ENCODE measurements around the gene GPR87.

Gene GPR87

GRCh38 chr3:151303751-151304150 lies 12.9 kb downstream of the GPR87 start:
- no peak for TF ChIP-seq CTCF (IDR thresholded peaks at IDR 0.05; ENCODE audit: low read length)
- TF ChIP-seq EZH2 (IDR thresholded peaks at IDR 0.05; ENCODE audit: borderline replicate concordance, low read length) = no peak
- Histone ChIP-seq H2AFZ (ENCODE audit: low read length) (no peak overlapping the region), H3F3A (ENCODE audit: insufficient read depth, low read length) (no peaks in the 10 kb centered on the region), H3K9me2 (ENCODE audit: low read depth, low read length) (no peaks in the 10 kb centered on the region), H3K9me3 (ENCODE audit: low read length) (no peaks in the 10 kb centered on the region), H3K79me2 (ENCODE audit: insufficient read depth, low read length) (no peaks in the 10 kb centered on the region), H3K4me1 (ENCODE audit: insufficient read depth, low read length, severe bottlenecking) (no peaks in the 10 kb centered on the region), H3K4me3 (ENCODE audit: low read depth, low read length, poor library complexity, severe bottlenecking) (no peak overlapping the region), H4K20me1 (ENCODE audit: insufficient read depth, low read length) (no peaks in the 10 kb centered on the region), H3K9ac (ENCODE audit: low read length) (no peak overlapping the region), H3K27me3 (ENCODE audit: insufficient read depth, low read length) (no peaks in the 10 kb centered on the region), H3K27ac (ENCODE audit: low read depth, low read length, poor library complexity, severe bottlenecking) (no peak overlapping the region), H3K36me3 (ENCODE audit: insufficient read depth, low read length) (no peaks in the 10 kb centered on the region), H3K4me2 (ENCODE audit: low read length) (no peak overlapping the region)

- Histone ChIP-seq H2AFZ (ENCODE audit: low read length) (no peak overlapping the region), H3K9me2 (ENCODE audit: low read depth, low read length) (no peaks in the 10 kb centered on the region), H3K4me3 (ENCODE audit: low read depth, low read length, poor library complexity, severe bottlenecking) (no peak overlapping the region), H3K4me2 (ENCODE audit: low read length) (no peak overlapping the region), H3K79me2 (ENCODE audit: insufficient read depth, low read length) (no peaks in the 10 kb centered on the region), H3K27ac (ENCODE audit: low read depth, low read length, poor library complexity, severe bottlenecking) (no peak overlapping the region), H4K20me1 (ENCODE audit: insufficient read depth, low read length) (no peaks in the 10 kb centered on the region), H3K36me3 (ENCODE audit: insufficient read depth, low read length) (no peaks in the 10 kb centered on the region), H3K9ac (ENCODE audit: low read length) (no peak overlapping the region), H3K27me3 (ENCODE audit: insufficient read depth, low read length) (no peaks in the 10 kb centered on the region), H3K9me3 (ENCODE audit: low read length) (no peaks in the 10 kb centered on the region), H3K4me1 (ENCODE audit: insufficient read depth, low read length, severe bottlenecking) (no peaks in the 10 kb centered on the region), H3F3A (ENCODE audit: insufficient read depth, low read length) (no peaks in the 10 kb centered on the region)
- TF ChIP-seq EZH2 (IDR thresholded peaks at IDR 0.05; ENCODE audit: borderline replicate concordance, low read length) (no peak), CTCF (IDR thresholded peaks at IDR 0.05; ENCODE audit: low read length) (no peak)
These were observed 14.8 kb downstream of the GPR87 start for GRCh38 chr3:151301787-151302186.

GRCh38 chr3:151300539-151300938 lies 16.1 kb downstream of the GPR87 start:
- no peak for TF ChIP-seq CTCF (IDR thresholded peaks at IDR 0.05; ENCODE audit: low read length)
- no peak for TF ChIP-seq EZH2 (IDR thresholded peaks at IDR 0.05; ENCODE audit: borderline replicate concordance, low read length)
- H3K9me3 ChIP-seq (ENCODE audit: low read length) = no peaks in the 10 kb centered on the region
- no peaks in the 10 kb centered on the region for H3K79me2 ChIP-seq (ENCODE audit: insufficient read depth, low read length)
- no peaks in the 10 kb centered on the region for H3K9me2 ChIP-seq (ENCODE audit: low read depth, low read length)
- no peaks in the 10 kb centered on the region for H3K36me3 ChIP-seq (ENCODE audit: insufficient read depth, low read length)
- H3F3A ChIP-seq (ENCODE audit: insufficient read depth, low read length) = no peaks in the 10 kb centered on the region
- no peak overlapping the region for H3K27ac ChIP-seq (ENCODE audit: low read depth, low read length, poor library complexity, severe bottlenecking)
- no peak overlapping the region for H3K4me2 ChIP-seq (ENCODE audit: low read length)
- H3K4me3 ChIP-seq (ENCODE audit: low read depth, low read length, poor library complexity, severe bottlenecking) = no peak overlapping the region
- H4K20me1 ChIP-seq (ENCODE audit: insufficient read depth, low read length) = no peaks in the 10 kb centered on the region
- H3K9ac ChIP-seq (ENCODE audit: low read length) = no peak overlapping the region
- H3K27me3 ChIP-seq (ENCODE audit: insufficient read depth, low read length) = no peaks in the 10 kb centered on the region
- H3K4me1 ChIP-seq (ENCODE audit: insufficient read depth, low read length, severe bottlenecking) = no peaks in the 10 kb centered on the region
- no peak overlapping the region for H2AFZ ChIP-seq (ENCODE audit: low read length)

Data from OCI-LY1 (cell line).